GM10266 (cell line): ENCODE data around the gene MST1.

Source experiments
- DNase-seq: peaks from one replicate; pipeline ENCODE4 v3.0.0; 2012; ENCODE audit errors: extremely low spot score
- CTCF ChIP-seq: IDR thresholded peaks from 2 replicates; pipeline ENCODE4 v1.5.1; 2012; ENCODE audit warnings: mild to moderate bottlenecking, low read depth; ENCODE audit not compliant: control insufficient read depth, insufficient read depth; ENCODE audit errors: missing control alignments

MST1 gene

GRCh38 chr3:49649576-49649975 is 39.7 kb downstream of the MST1 start:
- DNase-seq = no peak
- TF ChIP-seq CTCF = no peak

GRCh38 chr3:49648354-49649019 is 40.8 kb downstream of the MST1 start:
- no peak for DNase-seq
- no peak for TF ChIP-seq CTCF

- DNase-seq = no peak
- TF ChIP-seq CTCF = no peak
These were observed 41.5 kb downstream of the MST1 start for GRCh38 chr3:49647741-49648140.

- no peak for DNase-seq
- no peak for TF ChIP-seq CTCF
These were observed 43.0 kb downstream of the MST1 start for GRCh38 chr3:49646236-49646635.

GRCh38 chr3:49644684-49645083 is 44.6 kb downstream of the MST1 start:
- no peak for DNase-seq
- no peak for TF ChIP-seq CTCF

- TF ChIP-seq CTCF = no peak
- no peak for DNase-seq
These were observed 46.5 kb downstream of the MST1 start for GRCh38 chr3:49642708-49643145.

GRCh38 chr3:49641921-49642707 is 47.2 kb downstream of the MST1 start:
- no peak for TF ChIP-seq CTCF
- no peak for DNase-seq
